Stimulated activated CD4-positive, alpha-beta T cell treated with anti-CD3 and anti-CD28 coated beads, Interleukin-1b, Interleukin-23, amount 100 ng/mL, for 1 hour (primary cell): ENCODE results near the gene ROCK2.

Experiments used
- DNase-seq, 2 donors: peaks; one replicate each; pipeline ENCODE4 v3.0.0-alpha.2; 2020; ENCODE audit warnings: low read depth in 2 of 2

The ROCK2 gene

DNA sequence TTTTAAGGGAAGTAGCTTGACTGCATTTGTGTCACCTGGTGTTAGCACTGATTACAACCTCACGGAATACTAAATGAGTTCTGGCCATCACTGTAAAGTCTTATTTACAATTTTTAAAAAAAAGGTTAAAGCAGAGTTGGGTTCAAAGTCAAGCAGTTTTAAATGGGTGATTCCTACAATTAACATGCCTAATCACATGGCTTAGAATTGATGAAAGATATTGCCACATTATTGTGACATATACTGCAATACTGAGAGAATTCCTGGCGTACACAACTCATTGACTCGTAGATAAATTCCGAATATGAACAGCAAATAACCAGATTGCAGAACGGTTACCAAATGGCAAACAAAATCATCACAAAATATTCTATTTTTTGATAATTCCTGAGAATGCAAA lies 34.2 kb downstream of the ROCK2 start:
- no peak for DNase-seq

DNA sequence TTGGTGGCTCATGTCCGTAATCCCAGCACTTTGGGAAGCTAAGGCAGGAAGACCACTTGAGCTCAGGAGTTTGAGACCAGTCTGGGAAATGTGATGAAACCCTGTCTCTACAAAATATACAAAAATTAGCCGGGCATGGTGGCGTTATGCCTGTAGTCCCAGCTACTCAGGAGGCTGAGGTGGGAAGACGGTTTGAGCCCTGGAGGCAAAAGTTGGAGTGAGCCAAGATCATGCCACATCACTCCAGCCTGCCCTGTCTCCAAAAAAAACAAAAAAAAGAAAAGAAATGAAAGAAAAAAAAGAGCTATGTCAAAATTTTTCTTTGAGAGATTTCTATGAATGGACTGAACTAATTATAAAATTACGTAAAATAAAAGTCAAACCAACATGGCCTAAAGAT lies 34.7 kb downstream of the ROCK2 start:
- DNase-seq = no peak

DNA sequence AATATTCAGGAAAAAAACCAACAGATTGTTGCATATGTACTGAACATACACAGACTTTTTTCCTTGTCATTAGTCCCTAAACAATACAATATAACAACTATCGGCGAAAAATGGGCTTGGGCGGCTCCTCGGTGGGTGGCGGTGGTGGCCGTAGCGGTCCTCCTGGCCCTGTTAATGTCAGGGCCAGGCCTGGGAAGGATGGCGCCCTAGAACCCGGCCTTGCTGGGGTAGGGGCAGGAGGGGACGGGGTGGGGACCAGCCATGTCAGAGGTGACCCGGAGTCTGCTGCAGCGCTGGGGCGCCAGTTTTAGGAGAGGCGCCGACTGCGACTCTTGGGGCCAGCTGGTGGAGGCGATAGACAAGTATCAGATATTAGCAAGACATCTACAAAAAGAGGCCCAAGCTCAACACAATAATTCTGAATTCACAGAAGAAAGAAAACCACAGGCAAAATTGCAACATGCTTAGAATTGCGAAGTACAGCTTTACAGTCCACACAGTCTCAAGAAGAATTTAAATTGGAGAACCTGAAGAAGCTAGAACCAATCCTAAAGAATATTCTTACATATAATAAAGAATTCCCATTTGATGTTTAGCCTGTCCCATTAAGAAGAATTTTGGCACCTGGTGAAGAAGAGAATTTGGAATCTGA lies 36.5 kb downstream of the ROCK2 start:
- no peak for DNase-seq

DNA sequence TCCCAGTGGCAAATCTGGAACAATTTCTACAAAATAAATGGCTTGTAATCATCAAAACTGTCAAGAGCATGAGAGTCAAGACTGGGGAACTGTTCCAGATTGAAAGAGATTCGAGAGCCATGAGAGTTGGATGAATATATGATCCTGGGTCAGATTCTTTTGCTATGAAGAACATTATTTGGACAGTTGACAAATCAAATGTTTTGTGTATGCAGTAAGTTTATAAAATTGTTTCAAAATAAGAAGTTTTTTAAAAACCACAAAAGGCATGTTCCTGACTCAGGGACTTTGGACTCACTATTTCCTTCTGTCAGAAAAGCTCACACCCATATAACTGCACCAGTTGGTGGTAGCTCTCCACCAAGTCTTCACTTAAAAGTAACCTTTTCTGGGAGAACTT lies 38.5 kb downstream of the ROCK2 start:
- DNase-seq = no peak

DNA sequence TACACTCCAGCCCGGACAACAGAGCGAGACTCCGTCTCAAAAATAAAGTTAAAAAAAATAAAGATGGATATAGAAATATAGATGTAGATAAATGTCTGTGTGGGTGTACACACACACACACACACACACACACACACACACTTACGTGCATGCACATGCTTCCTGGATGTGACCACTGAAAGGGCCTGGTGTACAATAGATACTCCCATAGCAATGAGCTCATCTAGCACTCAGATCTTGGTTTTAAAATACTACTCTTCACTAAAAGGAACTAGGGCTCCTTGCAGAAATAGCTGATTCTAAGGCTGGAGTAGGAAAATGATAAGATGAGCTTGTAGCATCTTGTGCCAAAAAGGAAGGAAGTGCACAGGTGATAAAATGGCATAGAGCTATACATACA lies 39.1 kb downstream of the ROCK2 start:
- no peak for DNase-seq

DNA sequence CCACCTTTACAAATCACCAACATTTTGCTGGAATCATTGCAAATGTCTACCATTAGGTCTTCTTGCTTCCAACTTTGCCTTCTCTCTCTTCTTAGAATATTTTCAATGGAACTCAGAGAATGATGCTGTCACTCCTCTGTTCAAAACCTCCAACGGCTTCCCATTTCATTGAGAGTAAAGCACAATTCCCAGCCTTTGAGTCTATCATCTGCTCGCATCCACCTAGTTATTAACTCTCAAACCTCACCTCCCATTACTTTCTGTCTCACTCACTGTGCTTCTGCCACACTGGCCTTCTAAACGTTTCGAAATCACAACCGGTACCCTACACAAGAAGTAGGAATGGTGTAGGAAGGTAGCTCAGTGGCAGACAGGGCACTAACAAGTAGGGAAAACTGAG lies 40.0 kb downstream of the ROCK2 start:
- DNase-seq = no peak

DNA sequence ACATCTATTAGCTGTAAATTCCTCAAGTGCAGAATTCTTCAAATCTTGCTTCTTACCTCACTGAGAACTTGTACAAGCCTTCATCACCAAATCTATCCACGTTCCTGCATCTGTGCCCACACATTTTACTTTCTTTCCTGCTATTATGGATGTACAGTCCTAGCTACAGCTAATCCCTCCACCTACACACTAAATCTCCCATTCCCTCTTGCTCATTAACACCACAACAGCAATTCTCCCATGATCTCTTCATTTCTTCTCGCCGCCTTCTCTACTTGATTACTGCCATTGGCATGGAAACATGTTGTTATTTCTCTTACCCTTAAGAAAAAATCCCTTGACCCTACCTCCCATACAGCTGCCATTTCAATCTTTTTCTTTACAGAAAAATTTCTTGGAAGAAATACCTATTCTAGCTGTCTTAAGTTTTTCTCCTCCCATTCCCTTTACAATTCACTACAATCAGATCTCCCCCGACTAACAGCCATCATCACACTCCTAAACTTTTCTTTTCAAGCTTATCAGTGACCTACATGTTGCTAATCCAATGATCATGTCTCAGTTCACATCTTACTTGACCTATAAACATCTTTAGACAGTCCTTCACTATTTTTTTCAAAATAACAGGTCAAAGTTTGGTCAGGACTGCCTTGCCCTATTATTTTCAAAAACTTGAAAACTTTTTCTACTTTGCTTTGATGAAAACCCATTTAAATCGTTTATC lies 41.0 kb downstream of the ROCK2 start:
- no peak for DNase-seq

DNA sequence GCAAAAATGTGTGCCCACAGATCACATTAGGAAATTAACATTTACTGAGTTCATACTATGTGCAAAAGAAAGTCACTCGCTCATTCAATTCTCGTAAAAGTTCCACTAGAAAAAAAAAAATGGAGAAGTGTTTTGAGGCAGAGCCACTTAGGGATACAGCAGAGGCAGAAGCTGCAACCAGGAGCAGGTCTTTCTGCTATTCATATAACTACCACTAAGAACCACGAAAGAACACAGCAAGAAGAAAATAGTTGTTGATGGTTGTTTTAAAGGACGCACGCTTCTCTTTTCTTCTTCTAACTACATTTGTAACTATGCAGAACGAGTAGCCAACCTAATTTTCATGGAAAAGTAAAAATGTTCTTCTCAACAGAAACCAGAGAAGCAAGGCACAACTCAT lies 45.0 kb downstream of the ROCK2 start:
- no peak for DNase-seq

DNA sequence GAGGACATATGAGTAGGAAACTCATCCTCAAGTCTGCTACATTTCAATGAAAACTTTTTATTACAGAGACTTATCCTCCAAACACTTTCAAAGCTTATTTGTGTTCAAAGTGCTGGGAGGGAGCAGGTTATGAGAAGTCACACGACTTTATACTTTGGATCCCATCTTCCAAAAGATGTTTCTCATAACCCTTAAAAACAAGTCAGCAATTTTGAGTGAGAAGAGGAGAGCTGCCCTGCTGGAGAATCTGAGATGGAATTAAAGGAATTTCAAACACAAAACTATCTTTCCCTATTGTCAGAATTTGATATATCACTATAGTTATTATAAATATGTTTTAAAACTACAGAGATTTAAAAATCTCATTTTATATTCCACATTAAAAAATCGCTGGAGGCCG lies 45.8 kb downstream of the ROCK2 start:
- DNase-seq = no peak

DNA sequence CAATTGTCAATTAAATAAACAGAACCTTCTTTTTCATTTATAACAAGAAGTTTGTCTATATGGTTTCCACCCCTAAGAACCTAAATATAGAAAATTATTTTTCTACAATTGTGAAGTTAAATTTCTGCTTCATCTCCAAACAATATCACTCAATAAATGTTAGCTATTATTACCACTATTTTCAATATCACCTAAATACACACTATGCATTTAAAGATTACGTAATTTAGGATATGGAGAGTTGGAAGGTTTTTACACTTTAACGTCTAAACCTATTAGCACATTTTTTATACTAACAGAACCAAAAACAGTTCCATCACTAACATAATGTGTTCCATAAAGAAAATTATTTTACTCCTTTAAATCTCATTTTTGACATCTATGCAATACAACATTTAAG lies 48.0 kb downstream of the ROCK2 start:
- no peak for DNase-seq

DNA sequence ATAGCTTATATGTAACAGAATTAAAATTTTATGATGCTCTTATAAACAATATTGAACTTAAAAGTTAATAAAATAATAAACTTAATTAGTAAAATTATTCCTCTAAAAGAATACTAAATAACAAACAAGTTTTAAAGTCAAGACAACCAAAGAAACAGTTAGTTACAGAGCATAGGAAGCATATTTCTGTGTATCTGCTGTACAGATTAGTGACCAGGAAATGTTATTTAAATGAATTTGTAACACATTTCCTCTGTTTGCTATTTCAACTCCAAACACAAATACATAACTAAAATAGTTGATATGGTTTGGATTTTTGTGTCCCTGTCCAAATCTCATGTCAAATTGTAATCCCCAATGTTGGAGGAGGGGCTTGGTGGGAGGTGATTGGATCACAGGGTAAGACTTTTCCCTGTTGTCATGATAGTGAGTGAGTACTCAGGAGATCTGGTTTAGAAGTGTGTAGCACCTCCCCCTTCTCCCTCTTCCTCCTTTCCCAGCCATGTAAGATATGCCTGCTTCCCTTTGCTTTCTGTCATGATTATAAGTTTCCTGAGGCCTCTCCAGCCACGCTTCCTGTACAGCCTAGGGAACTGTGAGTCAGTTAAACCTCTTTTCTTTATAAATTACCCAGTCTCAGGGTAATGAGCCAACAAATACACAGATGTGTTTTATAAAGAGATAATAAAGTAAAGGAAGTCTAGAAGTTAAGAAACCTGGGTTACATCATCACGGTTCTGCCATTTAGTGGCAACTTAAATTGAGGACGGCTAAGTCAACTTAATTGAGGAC lies 51.8 kb downstream of the ROCK2 start:
- no peak for DNase-seq

DNA sequence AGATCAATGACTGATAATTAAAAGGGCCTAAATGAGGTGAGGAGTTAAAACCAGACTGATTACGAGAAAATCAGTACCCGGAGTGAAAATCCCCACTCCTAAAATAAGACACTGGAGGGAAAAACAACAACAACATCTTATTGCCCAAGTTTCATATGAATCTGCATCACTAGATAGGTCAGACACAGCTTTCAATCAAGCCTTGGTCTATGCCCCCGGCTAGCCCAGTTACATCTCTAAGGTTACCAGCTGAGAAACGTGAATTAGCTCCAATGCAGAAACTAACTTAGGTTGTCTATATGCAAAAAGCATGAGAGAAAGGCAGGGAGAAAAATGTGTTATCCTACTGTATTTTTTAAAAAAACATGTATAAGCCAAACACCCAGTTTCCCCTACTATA lies 53.7 kb downstream of the ROCK2 start:
- no peak for DNase-seq

DNA sequence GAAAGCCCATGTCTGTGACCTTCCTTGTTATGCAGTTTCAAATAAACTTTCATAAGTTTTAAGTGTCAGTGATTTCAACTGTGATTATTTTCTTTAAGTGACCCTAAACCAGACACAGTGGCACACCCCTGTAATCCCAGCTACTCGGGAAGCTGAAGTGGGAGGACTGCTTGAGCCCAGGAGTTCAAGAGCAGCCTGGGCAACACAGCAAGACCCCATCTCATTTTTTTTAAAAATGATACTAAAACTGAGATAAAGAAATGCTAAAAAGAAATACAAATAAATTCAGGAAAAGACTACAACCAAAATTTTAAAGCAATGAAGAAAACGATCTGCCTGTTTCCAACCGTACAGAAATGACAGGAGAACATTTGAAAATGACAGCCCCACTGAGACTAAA lies 54.2 kb downstream of the ROCK2 start:
- DNase-seq = no peak

DNA sequence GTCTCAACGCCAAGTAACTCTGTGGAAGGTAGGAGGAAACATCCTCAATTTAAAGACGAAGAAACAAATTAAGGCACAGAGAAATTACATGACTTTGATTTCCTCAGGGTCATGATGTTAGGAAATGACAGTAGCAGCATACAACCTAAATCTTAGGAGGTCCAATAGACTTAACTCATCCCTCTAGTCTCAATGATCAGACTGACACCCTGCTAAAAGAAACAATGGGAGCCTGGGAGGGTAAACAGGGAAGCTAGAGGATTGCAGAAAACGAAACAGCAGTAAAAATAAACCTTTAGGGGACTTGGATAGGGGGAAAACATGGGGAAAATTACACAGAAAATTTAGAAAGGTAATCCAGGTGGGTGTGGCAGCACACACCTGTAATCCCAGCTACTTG lies 56.0 kb downstream of the ROCK2 start:
- DNase-seq = no peak

DNA sequence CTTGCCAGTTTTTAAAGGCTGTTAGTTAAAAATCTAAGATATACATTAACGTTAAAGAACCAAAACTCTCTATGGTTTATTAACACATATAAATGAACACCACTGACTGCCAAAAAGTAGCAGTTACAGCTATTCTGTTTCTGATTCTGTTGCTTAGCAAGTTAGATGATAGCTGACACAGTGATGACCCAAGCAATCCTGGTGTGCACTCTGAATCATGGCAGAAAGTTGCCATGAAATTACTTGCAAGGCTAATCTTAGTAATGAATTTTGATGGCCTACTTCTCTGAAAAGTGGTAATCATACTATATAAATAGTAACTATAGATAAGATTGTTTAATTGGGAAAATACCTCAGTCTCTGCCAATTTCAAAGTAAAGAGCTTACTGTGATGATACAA lies 57.7 kb downstream of the ROCK2 start:
- no peak for DNase-seq

DNA sequence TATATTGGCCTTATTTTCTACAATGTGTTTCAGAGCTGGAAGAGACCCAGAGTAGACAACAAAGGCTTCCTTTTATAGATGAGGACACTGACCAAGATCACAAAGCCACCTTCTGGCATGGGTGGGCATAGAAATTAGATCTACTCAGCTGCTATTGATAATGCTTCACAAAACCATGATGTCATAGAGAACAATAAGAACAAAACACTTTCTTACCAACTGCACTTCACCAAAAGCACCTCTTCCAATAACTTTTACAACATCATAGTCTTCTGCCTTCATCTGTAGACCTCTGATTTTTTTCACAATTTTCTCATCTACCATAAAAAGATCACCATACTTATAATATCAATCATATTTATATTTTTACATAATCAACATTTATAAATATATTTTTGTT lies 58.1 kb downstream of the ROCK2 start:
- no peak for DNase-seq

DNA sequence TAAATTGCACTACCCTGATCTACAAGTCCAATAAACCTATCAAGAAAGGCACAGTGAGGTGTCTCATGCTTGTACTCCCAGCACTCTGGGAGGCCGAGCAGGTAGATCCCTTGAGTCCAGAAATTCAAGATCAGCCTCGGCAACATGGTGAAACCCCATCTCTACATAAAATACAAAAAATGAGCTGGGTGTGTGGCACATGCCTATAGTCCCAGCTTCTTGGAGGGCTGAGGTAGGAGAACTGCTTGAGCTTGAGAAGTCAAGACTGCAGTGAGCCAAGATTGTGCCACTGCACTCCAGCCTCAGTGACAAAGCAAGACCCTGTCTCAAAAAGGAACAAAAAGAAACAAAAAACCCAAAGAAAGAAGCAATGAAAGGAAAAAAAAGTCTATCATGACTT lies 58.9 kb downstream of the ROCK2 start:
- DNase-seq = no peak

DNA sequence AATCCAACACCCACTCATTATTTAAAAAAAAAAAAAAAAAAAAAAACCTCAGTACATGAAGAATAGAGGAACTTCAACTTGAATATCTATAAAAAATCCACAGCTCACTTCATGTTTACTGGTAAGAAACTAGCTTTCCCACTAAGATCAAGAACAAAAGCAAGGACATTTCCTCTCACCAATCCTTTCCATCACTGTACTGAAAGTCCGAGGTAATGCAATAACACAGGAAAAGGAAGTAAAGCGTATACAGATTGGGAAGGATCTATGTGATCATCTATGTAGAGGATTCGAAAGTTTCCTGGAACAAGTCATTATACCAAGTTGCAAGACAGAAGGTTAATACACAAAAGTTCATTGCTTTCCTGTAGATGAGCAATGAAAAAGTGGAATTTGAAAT lies 63.2 kb downstream of the ROCK2 start:
- no peak for DNase-seq

DNA sequence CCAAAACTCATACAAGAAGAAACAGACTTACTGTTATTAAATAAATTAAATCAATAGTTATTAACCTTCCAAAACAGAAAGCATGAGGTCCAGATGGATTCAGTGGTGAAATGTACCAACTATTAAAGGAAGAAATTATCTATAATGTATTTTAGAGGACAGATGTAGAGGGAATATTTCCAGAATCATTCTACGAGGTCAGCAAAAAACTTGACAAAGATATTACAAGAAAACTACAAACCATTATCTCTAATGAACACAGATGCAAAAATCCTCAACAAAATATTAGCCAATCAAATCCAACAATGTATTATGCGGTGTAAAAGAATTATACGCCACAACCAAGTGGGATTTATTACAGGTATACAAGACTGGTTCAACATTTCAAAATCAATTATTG lies 63.7 kb downstream of the ROCK2 start:
- no peak for DNase-seq

DNA sequence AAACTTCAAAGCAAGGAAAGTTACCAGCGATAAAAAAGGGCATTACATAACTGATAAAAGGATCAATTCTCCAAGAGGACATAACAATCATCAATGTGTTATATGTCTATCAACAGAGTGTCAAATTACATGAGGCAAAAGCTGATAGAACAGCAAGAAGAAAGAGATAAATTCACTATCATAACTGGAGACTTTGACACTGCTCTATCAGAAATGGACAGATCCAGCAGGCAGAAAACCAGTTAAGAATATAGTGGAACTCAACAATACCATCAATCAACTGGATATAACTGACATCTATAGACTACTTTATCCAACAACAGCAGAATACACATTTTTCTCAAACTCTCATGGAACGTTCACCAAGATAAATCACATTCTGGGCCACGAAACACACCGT lies 65.0 kb downstream of the ROCK2 start:
- DNase-seq = no peak

DNA sequence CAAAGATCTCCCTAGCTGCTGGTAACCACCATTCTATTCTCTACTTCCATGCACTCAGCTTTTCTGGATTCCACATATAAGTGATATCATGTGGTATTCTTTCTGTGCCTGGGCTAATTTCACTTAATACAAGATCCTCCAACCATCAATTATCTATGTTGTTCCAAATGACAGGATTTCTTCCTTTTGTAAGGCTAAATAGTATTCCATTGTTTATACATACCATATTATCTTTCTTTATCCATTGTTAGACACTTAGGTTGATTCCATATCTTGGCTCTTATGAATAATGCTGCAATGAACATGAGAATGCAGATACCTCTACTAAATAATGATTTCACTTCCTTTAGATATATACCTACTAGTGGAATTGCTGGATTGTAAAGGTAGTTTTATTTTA lies 66.2 kb downstream of the ROCK2 start:
- DNase-seq = no peak

DNA sequence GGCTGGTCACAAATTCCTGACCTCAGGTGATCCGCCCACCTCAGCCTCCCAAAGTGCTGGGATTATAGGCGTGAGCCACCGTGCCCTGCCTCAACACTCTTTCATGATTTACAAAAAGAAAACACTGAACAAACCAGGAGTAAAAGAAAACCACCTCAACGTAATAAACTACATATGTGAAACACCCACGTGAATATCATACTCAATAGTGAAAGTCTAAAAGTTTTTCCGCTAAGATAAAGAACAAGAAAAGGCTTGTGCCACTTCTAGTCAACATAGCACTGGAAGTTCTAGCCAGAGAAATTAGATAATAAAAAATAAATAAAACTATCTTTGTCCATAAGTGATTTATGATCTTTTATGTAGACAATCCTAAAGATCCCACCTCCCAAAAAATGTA lies 68.5 kb downstream of the ROCK2 start:
- no peak for DNase-seq

DNA sequence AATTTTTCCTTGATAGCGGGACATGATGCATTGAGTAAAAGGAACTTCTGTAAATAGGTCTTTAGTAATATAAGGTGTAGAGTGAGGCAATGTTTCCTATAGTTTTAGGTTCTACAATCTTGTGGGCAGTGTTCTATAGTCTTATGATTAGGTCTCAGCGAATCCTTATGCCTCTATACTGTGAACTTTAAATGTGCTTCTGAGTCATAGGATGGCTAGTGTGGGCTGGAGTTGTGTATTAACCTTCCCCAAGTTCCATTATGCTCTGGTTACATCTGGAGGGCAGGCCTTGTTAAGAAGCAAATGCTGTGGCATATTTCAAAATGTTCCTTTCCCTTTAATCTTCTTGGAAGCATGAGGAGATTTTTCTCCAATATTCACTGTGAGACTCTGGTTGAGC lies 73.5 kb downstream of the ROCK2 start:
- no peak for DNase-seq
